Measurements from ENCODE around the gene IRF2BP1. TPM values are rescaled to one million over a fixed set of nuclear protein-coding genes. Genes with fewer than 3 reads are reported as not detected.
A peak's percentile ranks its signal among the peaks of the same experiment; 100 is the strongest.

Gene IRF2BP1
- total and polyA plus RNA-seq, 2 of the 13 experiments (the other 11 are each of a cell fraction or from before 2014, with no cell fraction given), result 4.3 to 14.3 TPM

DNA sequence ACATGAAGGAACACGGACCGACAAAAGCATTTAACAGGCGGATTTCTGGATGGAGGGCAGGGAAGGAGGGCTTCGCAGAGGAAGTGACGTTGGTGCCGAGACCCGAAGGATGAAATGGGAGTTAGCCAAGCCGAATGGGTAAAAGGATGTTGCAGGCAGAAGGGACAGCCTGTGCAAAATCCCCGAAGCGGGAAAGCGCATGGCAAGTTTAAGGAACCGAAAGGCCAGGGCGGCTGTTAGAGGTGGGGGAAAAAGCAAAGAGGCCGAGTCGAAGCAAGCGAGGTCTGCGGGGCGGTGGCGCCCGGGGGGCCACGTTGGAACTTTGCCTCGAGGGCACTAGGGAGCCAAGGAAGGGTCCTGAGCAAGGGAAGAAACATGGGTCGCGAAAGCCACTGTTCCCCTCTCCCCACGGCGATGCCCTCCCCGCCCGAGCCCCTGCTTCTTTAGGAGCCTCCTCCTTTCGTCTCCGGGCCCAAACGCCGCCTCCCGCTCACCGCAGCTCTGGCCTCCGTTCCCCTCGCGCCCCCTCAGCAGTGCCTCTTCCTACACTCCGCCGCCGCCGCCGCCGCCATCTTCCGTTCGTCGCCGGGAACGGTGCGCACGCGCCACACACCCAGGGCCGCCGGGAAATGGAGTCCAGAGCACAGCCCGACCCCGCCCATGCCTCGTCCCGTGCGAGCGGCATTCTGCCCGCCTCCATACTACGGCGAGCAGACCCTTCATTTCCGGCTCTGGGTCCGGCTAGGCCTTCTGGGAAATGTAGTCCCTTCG, 23.2 kb downstream of the IRF2BP1 start, which contains the start of gene SYMPK (continued):
- TF ChIP-seq, protein P1, sequence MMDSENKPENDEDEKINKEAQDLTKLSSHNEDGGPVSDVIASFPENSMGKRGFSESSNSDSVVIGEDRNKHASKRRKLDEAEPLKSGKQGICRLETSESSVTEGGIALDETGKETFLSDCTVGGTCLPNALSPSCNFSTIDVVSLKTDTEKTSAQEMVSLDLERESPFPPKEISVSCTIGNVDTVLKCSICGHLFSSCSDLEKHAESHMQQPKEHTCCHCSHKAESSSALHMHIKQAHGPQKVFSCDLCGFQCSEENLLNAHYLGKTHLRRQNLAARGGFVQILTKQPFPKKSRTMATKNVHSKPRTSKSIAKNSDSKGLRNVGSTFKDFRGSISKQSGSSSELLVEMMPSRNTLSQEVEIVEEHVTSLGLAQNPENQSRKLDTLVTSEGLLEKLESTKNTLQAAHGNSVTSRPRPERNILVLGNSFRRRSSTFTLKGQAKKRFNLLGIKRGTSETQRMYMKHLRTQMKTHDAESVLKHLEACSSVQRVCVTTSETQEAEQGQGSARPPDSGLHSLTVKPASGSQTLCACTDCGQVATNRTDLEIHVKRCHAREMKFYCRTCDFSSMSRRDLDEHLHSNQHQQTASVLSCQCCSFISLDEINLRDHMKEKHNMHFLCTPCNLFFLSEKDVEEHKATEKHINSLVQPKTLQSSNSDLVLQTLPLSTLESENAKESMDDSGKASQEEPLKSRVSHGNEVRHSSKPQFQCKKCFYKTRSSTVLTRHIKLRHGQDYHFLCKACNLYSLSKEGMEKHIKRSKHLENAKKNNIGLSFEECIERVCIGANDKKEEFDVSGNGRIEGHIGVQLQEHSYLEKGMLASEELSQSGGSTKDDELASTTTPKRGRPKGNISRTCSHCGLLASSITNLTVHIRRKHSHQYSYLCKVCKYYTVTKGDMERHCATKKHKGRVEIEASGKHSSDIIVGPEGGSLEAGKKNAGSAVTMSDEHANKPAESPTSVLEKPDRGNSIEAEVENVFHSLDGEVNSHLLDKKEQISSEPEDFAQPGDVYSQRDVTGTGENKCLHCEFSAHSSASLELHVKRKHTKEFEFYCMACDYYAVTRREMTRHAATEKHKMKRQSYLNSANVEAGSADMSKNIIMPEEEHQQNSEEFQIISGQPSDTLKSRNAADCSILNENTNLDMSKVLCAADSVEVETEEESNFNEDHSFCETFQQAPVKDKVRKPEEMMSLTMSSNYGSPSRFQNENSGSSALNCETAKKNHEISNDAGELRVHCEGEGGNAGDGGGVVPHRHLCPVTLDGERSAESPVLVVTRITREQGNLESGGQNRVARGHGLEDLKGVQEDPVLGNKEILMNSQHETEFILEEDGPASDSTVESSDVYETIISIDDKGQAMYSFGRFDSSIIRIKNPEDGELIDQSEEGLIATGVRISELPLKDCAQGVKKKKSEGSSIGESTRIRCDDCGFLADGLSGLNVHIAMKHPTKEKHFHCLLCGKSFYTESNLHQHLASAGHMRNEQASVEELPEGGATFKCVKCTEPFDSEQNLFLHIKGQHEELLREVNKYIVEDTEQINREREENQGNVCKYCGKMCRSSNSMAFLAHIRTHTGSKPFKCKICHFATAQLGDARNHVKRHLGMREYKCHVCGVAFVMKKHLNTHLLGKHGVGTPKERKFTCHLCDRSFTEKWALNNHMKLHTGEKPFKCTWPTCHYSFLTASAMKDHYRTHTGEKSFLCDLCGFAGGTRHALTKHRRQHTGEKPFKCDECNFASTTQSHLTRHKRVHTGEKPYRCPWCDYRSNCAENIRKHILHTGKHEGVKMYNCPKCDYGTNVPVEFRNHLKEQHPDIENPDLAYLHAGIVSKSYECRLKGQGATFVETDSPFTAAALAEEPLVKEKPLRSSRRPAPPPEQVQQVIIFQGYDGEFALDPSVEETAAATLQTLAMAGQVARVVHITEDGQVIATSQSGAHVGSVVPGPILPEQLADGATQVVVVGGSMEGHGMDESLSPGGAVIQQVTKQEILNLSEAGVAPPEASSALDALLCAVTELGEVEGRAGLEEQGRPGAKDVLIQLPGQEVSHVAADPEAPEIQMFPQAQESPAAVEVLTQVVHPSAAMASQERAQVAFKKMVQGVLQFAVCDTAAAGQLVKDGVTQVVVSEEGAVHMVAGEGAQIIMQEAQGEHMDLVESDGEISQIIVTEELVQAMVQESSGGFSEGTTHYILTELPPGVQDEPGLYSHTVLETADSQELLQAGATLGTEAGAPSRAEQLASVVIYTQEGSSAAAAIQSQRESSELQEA (CRISPR knock-in tag; IDR thresholded peaks at IDR 0.05; ENCODE audit: not compliant biosample characterization), result peak; percentile 26
- no peak for TF ChIP-seq SKI (IDR thresholded peaks at IDR 0.05; ENCODE audit: partially characterized antibody)
- no peak for TF ChIP-seq RFX3 (CRISPR knock-in tag; IDR thresholded peaks at IDR 0.05)
- no peak for TF ChIP-seq SSRP1 (CRISPR knock-in tag; IDR thresholded peaks at IDR 0.05)
- TF ChIP-seq KDM4B (CRISPR knock-in tag; IDR thresholded peaks at IDR 0.05), result peak; percentile 48; the same call in 1 of the 2 replicates
- TF ChIP-seq, protein P2, sequence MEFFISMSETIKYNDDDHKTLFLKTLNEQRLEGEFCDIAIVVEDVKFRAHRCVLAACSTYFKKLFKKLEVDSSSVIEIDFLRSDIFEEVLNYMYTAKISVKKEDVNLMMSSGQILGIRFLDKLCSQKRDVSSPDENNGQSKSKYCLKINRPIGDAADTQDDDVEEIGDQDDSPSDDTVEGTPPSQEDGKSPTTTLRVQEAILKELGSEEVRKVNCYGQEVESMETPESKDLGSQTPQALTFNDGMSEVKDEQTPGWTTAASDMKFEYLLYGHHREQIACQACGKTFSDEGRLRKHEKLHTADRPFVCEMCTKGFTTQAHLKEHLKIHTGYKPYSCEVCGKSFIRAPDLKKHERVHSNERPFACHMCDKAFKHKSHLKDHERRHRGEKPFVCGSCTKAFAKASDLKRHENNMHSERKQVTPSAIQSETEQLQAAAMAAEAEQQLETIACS (CRISPR knock-in tag; IDR thresholded peaks at IDR 0.05), result no peak
- TF ChIP-seq, protein P3, sequence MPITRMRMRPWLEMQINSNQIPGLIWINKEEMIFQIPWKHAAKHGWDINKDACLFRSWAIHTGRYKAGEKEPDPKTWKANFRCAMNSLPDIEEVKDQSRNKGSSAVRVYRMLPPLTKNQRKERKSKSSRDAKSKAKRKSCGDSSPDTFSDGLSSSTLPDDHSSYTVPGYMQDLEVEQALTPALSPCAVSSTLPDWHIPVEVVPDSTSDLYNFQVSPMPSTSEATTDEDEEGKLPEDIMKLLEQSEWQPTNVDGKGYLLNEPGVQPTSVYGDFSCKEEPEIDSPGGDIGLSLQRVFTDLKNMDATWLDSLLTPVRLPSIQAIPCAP (CRISPR knock-in tag; IDR thresholded peaks at IDR 0.05; ENCODE audit: low read depth), result no peak
- no peak for TF ChIP-seq ZNF782 (CRISPR knock-in tag; IDR thresholded peaks at IDR 0.05; ENCODE audit: borderline replicate concordance)
- no peak for TF ChIP-seq AHDC1 (CRISPR knock-in tag; IDR thresholded peaks at IDR 0.05; ENCODE audit: borderline replicate concordance)
- TF ChIP-seq ZNF768 (CRISPR knock-in tag; IDR thresholded peaks at IDR 0.05), result peak; percentile 50; the same call in 1 of the 2 replicates
- no peak for TF ChIP-seq AGO1 (IDR thresholded peaks at IDR 0.05; ENCODE audit: low read depth, low read length, poor library complexity, severe bottlenecking)
- TF ChIP-seq MAFK (conservative IDR thresholded peaks at IDR 0.05 in 1 of 2, IDR thresholded peaks at IDR 0.05 in 1 of 2; ENCODE audit: low read length in 2 of 2), result no peak

Data from HepG2 (cell line).